ENCODE measurements around the gene RIMBP2.

RIMBP2 gene

DNA sequence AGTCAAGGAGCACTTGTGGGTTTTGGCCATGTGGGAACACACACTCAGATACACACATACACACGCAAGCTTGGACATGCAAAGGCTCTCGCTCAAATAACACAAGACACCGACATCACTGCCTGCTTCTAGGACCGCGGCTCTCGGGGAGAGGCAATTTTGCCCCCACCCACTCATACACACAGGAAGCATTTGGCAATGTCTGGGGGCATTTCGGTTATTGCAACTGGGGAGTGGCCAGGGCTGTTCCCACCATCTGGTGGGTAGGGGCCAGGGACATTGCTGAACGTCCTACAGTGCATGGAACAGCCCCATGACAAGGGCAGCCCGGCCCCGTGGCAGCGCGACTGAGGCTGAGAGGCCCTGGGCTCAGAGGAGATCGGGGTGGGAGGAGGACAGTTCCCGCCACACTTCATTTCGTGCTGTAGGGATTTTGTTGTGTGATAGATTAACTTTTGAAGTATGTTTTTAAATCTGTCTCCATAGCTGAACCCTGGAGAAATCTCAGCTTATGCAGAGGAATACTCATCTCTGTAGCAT is 35.6 kb downstream of the RIMBP2 start:
- DNase-seq (ENCODE audit: low read depth): no peak

DNA sequence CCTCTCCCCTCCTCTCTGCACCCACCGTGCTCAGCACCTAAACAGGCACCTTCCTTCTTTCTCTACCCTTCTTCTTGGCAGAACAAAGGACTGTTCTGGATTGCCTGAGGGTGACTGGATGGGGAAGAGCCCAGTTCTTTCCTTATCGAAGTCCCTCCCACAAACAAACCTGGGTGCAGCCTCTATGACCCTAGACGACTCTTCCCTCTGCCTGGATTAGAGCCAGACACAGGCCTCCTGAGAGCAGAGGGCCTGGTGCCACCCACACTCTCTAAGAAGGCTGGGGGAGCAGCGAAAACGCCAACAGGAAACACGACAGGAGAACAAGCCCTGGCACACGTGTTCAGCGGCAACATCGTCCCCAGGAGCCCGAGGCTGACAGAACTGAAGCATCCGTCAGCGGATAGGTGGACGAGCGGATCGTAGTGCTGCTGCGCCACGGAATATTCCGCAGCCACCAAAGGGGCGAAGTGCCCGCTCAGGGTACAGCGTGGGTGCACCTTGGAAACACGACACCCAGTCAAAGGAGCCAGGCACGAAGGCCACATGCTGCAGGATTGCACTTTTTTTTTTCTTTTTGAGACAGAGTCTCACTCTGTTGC is 38.0 kb downstream of the RIMBP2 start:
- no peak for DNase-seq (ENCODE audit: low read depth)

DNA sequence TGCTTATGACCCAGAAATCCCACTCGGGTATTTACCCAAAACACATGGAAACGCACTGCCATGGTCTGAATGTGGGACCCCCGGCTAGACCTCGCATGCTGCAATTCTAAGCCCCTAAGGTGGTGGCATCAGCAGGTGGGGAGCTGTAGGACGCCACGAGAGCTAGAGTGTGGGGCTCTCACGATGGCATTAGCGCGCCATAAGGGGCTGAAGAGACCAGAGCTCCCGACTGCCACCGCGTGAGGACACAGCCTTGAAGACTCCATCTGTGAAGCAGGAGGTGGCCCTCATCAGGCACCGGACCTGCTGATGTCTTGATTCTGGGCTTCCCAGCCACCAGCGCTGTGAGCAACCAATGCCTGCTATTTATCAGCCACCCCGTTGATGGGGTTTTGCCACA is 40.3 kb downstream of the RIMBP2 start:
- no peak for DNase-seq (ENCODE audit: low read depth)

DNA sequence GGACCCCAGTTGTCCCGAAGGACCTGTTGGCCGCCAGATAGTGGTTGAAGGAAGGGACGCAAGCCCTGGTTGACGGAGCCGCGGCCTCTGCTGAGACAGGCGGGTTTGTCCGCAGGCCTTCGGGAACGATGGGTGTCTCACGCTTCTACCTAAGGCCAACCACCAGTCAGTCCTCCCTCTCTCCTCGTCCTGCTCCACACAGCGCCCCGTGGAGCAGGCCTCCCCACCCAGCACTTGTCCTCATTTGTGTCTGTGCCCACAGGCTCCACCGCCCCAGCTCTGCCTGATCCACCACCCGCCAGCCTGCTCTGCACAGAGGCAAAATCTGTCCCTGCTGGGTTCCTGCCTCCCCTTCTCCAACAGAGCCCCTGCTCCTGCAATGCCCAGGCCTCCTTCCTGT is 41.0 kb downstream of the RIMBP2 start:
- no peak for DNase-seq (ENCODE audit: low read depth)

DNA sequence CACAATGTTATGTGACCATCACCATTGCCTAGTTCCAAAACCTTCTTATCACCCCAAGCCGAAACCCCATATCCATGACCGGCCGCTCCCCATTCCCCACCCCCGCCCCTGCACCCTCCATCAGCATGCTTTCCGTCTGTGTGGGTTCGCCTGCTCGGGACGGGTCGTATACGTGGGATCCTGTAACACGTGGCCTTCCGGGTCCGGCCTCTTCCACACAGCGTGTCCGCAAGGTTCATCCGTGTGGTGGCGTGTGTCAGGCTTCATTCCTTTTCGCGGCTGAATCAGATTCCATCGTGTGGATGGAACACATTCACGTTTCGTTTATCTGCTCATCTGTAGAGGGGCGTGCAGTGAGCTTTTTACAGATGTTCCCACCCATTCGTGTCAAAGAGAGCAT is 41.4 kb downstream of the RIMBP2 start:
- DNase-seq (ENCODE audit: low read depth): no peak

DNA sequence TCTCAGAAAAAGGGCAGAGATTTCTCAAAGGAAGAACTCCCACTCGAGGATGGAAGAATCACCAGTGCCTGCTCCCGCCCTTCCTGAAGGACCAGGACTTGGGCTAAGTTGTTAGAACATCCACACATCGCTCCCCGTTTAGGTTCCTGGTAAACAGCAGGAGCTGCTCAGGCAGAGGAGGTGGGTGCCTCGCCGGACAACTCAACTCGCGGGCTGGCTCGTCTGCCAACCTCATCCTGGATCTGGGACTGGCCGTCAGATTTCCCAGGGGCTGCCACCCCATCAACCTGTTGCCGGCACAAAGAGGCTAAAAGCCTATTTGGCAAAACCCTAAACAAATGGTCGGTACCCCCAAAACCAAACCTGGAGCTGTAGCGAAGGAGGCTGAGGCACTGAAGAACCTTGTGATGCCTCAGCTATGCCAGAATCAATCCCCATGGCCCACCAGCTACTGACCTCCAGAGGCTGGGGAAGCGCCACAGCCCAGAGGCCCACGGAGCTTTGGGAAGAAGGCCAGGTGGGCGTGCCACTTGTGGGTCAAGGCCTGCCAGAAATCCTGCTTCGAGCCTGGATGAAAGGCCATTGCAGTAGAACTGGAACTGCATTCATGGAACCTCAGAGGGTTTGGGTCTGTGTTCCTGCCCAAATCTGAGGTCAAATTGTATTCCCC is 42.9 kb downstream of the RIMBP2 start:
- no peak for DNase-seq (ENCODE audit: low read depth)

DNA sequence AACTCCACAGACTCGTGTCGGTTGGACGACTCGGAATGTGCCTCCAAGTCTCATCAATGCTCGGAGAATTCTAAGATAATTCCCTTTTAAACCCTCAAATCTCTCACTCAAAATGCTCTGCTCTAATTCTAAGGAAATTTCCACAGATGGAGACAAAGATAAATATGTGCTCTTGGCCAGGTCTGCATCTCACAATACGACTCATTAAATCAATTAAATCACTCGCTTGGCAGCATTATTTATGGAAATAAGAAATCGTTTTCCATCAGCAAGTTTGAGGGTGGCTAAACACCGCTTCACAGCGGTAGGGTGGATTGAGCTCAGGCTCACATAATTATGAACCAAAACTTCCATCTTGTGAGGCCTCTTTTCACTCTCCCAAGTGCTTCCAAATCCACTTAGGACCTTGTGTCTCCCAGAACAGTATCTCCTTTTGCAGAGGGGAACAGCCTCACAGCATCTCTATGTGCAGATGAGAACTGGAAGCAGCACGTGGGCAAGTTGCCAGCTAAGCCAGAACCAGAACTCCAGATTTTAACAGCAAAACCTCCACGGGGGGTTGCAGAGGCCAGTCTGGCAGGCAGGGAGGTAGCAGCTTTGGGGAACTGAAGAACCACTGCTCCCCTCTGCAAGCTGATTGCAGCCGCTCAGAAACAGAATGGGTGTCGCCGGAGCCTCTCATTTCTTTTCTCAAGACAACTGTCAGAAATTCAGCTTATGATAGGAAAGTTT is 43.8 kb downstream of the RIMBP2 start:
- DNase-seq (ENCODE audit: low read depth): no peak

DNA sequence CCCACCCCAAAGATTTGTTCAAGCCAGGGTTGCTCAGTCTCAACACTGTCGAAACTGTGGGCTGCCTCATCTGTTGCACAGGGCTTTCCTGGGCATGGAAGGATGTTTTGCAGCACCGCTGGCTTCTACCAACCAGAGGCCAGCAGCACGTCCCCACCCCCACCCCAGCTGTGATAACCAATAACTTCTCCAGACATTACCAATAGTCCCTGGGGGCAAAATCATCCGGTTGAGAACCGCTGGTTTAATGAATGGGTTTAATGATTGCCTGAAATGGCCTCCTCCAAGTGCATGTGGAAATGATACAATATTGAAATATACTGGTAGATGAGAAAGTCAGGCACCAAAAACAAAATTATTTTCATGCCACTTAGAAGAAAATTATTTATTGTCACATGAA is 44.5 kb downstream of the RIMBP2 start:
- DNase-seq (ENCODE audit: low read depth): no peak

DNA sequence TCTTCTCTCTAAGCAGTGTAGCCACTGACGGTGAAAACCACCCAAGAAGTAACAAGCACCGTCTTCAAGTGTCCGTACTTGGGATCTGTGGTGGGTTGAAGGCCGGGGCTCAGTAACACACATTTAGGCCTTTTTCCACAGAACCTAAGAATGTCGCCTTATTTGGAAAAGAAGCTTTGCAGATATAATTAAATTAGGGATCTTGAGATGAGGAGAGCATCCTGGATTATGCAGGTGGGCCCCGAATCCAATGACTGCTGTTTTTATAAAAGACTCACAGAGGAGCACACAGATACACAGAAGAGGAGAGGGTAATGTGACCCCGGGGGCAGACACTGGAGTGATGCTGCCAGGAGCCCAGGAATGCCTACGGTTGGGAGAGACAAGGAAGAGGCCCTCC is 46.3 kb downstream of the RIMBP2 start:
- no peak for DNase-seq (ENCODE audit: low read depth)

DNA sequence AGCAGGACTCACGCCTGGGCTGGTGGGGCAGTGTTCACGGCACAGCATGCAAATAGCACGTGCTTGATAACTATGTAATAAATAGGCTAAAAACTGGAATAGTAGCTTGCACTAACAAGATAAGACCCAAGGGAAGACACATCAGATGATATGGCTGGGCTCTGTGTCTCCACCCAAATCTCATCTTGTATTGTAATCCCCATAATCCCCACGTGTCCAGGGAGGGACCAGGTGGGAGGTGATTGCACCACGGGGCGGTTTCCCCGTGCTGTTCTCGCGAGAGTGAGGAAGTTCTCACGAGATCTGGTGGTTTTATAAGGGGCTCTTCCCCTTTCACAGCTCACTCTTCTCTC is 46.9 kb downstream of the RIMBP2 start:
- no peak for DNase-seq (ENCODE audit: low read depth)

DNA sequence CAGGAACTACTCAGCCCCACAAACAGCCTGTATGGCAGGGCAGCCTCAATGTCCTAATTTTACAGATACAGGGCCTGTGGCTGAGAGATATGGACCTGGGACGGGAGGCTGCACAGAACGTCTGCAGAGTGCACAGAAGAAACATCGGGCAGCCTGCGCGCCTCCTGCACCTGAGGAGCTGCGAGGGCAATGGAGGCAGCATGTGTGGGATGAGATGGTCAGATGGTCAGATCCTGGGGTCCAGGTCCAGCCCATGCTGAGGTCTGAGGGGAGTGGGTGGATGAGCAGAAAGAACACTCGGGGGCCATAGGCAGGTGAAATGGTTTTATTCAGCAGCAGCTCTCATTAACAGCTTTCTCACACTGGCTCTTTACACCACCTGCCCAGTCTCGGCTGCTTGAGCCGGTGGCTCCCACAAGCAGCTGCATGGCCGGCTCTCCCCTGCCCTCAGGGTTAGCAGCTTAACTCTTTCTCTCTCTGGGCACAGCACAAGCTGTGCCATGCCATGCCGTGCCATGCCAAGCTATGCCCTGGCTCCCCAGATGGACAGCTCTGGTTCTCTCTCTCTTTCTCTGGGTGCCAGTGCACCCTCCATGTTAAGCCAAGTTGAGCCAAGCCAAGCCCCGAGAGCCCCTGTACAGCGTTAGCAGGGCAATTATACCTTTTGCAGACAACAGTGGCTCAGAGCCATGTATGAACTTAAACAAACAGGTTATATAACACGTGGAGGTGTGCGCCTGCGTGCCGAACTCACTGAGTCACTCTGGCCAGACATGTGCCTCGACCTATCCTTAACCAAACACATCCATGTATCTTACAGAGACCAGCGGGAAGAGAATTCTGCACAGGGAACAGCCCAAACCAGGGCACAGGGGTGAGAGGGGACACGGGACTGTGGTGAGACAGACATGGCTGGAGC is 47.6 kb downstream of the RIMBP2 start:
- no peak for DNase-seq (ENCODE audit: low read depth)

DNA sequence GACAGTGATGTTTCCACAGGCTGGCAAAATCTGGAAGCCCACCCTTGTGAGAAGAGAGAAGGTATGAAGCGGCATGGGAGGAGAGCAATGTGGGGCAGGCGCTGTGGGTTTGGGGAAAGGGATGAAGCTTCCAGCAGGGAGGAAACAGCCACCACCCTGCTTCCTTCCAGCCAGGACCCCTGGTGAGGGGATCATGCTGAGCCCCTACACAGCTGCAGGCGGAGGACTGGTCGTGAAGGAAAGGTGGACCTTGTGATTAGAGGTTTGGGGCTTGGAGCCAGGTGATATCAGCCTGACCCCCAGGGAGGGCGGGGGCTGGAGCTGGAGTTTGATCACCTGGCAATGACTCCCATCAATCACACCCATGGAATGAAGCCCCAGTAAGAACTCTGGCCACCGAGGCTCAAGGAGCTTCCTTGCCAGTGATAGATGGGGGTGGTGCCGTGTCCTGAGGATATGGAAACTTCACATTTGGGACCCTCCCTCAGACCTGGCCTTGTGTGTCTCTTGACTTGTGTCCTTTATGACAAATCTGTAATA is 48.6 kb downstream of the RIMBP2 start:
- no peak for DNase-seq (ENCODE audit: low read depth)

DNA sequence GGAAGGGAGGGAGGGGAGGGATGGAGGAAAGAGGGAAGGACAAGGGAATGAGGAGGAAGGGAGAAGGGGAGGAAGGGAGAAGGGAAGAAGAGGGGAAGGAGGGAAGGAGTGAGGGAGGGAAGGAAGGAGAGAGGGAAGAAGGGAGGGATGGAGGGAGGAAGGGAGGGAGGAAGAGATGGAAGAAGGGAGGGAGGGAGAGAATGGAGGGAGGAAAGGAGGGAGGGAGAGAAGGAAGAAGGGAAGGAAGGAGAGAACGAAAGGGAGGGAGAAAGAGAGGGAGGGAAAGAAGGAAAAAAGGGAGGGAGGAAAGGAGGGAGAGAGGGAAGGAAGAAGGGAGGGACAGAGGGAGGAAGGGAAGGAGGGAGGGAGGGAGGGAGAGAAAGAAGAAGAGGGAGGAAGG is 49.5 kb downstream of the RIMBP2 start:
- DNase-seq (ENCODE audit: low read depth): no peak

DNA sequence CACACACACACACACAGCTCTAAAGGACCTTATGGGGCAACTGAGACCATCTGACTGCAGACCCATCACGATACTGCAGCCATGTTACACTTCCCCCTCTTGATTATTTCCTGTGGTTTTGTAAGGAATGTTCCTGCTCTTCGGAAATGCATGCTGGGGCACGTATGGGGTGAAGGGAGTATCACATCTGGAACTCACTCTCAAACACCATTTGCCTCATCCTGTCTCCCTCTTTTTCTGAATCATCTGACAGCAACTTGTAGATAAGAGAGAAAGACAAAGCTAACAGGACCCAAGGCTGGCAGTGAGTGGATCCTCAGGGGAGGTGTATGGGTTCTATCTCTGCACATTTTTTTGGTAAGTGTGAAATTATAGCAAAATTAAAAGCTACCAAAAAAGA is 50.3 kb downstream of the RIMBP2 start:
- no peak for DNase-seq (ENCODE audit: low read depth)

DNA sequence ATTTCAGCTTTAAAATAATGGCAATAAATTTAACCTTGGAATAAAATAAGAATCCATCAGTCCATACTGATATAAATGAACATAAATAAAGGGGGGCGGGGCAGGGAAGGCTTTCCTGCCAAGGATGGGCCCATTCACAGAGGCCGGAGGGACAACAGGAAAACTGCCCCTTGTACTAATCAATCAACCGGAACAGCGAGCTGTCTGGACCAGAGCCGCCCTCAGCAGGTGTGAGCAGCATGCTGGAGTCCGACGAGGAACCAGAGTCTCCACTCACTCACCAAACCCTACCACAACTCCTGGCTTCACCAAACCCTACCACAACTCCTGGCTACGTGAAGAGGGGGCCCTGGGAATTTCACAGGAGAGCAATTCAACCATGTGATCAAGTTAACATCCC is 51.3 kb downstream of the RIMBP2 start:
- no peak for DNase-seq (ENCODE audit: low read depth)

DNA sequence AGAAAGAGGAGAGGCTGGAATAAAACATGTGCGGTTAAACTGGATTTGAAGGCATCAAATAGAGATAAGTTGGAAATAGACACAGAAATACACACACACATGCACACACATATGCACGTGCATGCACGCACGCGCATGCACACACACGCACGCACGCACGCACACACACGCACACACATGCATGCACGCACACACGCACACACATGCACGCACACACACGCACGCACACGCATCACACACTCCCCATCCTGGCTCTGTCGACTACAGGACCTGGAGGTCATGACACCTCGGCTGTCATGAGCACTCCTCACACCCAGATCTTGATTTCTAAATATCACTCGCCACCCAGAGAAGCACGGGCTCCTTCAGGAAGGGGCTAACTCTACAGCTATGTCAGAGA is 51.8 kb downstream of the RIMBP2 start:
- no peak for DNase-seq (ENCODE audit: low read depth)

DNA sequence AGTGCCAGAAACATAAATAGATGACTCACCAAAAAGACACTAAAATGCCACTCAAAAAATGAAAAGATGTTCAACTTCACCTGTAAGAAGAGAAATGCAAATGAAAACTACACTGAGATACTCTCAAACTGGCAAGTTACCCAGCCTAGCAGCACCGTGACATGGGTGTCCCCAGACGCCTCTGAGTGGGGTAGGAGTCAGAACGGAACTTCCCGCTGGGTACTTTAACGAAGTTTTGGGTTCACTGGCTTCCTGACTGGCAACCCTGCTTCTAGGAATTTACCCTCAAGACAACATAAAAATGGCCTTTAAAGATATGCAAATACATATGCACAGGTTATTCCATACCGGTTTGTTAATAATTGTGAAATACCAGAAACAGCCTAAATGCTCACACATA is 52.6 kb downstream of the RIMBP2 start:
- DNase-seq (ENCODE audit: low read depth): no peak

DNA sequence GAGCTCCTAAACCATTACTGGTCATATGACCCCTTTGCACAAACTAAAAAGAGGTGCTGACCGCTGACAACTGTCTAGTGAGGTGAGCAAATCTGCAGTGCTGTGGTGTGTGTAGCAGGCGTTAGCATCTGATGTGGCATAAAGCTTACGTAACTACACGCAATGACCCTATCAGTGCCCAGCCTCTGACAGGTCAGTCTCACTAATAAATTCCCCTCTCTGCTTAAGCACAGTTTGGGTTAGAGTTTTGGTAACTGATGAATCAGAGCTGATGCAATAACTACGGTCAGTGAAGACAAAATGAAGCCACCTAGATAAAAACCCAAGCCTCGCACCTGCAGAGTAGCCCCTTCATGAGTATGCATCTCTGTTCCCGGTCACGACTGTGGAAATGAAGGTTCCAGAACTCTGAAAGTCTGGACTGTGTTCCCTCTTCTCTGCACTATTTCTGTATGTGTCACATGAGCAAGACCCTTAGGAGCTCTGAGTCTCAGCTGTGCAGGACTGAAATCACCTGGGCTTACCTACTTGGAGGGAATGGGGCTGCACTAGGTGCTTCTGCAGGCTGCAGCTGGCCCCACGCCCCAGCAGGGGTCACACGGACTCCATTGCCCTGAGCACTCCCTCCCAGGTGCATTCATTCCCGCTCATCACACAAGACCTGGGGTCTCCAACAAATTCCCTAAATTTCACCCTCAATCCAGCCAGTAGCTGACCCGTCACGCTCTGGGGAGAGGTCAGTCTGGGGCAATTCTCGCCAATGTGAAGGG is 54.4 kb downstream of the RIMBP2 start:
- DNase-seq (ENCODE audit: low read depth): no peak

DNA sequence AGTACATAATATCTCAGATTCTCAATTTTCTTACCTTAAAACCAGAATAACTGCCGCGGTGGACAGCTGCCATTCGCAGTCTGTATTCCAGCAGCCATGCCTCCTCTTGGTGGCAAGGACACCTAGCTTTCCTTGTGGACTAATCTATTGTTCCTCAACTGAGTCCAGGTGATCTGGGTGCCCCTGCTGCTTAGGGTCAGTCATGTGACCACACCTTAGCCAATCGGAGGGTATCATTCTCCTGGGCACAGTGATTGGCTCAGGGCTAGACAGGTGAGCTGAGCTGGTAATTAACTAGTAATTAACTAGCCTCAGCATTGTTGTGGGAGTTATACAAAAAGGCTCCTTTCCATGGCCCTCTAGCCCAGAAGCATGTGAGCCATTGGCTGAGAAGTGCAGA is 55.0 kb downstream of the RIMBP2 start:
- DNase-seq (ENCODE audit: low read depth): no peak

DNA sequence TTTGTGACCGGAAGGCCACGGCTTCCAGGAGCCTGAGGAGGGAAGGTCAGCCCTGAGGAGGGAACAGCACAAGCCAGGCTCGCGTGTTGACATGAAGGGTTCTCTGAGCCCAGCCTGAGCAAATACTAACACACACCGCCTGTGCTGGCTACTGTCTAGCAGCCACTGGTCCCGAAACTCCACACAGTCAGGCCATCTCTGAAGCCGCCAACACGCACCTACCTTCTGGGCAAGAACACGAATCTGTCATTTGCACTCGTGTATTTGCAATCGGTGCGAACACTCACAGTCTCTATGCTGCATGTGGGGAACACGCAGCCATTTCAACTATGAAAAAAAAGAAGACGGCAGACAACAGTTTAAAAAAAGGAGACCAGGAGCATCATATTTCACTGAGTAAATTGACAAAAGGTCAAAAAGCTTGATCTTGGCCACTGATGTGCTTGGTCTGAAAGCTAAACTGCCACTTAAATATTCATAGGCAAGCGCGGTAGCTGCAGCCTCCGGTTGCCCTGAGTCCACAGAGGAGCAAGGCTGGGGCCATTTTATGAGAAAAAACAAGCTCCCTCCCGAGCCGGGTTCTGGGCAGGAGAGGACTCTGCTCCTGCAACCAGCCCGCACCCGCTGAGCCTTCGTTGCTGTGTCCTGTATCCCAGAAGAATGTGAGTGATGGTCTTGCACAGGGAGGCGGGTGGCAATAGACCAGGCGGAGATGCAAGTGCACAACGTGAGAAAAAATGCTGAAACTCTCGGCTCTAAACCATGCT is 57.8 kb downstream of the RIMBP2 start:
- DNase-seq (ENCODE audit: low read depth): no peak

DNA sequence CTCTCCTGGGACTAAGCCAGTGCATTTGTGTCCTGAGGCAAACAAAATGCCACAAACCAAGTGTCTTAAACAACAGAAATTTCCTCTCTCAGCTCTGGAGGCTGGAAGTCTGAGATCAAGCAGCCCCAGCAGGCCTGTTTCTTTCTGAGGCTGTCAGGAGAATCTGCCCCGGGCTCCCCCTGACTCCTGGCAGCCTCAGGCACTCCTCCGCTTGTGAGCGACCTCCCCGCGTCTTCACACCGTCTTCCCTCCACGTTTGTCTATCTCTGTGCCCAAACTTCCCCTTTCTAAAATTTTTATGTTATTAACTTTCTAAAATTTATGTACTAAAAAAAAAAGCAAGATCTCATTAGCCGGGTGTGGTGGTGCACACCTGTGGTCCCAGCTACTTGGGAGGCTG is 59.7 kb downstream of the RIMBP2 start:
- DNase-seq (ENCODE audit: low read depth): no peak
